Neuronal stem cell (in vitro differentiated cells): ENCODE measurements around the gene DPYSL3.

Source experiments
- DNase-seq: peaks from one replicate; pipeline ENCODE4 v3.0.0-alpha.2; 2013; ENCODE audit warnings: low spot score
- H2AFZ ChIP-seq: one replicate; pipeline ENCODE4 v1.6.1; 2013; ENCODE audit warnings: mild to moderate bottlenecking, low read length, inconsistent platforms
- H2AK5ac ChIP-seq: 2 replicates; pipeline ENCODE4 v1.6.1; 2013; ENCODE audit warnings: low read depth, mild to moderate bottlenecking, inconsistent platforms, low read length, moderate library complexity, mixed read lengths
- H2BK120ac ChIP-seq: 2 replicates; pipeline ENCODE4 v1.6.1; 2013; ENCODE audit warnings: low read depth, mild to moderate bottlenecking, inconsistent platforms, low read length, moderate library complexity, mixed read lengths
- H2BK12ac ChIP-seq: one replicate; pipeline ENCODE4 v1.6.1; 2013; ENCODE audit warnings: low read length, inconsistent platforms
- H2BK15ac ChIP-seq: 2 replicates; pipeline ENCODE4 v1.6.1; 2013; ENCODE audit warnings: mild to moderate bottlenecking, low read length, inconsistent platforms, mixed read lengths
- H2BK5ac ChIP-seq: one replicate; pipeline ENCODE4 v1.6.1; 2013; ENCODE audit warnings: inconsistent platforms, mild to moderate bottlenecking, low read length, moderate library complexity
- H3K14ac ChIP-seq: one replicate; pipeline ENCODE4 v1.6.1; 2013; ENCODE audit warnings: low read length, inconsistent platforms
- H3K18ac ChIP-seq: 2 replicates; pipeline ENCODE4 v1.6.1; 2013; ENCODE audit warnings: low read length, inconsistent platforms
- H3K23ac ChIP-seq: 2 replicates; pipeline ENCODE4 v1.6.1; 2013; ENCODE audit warnings: low read depth, mild to moderate bottlenecking, mixed read lengths, low read length, inconsistent platforms; ENCODE audit not compliant: poor library complexity
- H3K27ac ChIP-seq: replicated peaks from 3 replicates; pipeline ENCODE4 v1.5.1; 2013; ENCODE audit warnings: low read length, inconsistent platforms
- H3K27me3 ChIP-seq, 3 experiments: 2 replicates each; pipeline ENCODE4 v1.6.1; 2013; ENCODE audit warnings: low read length in 3 of 3, mild to moderate bottlenecking in 2 of 3, inconsistent platforms in 1 of 3, low read depth in 1 of 3, mixed read lengths in 1 of 3, moderate library complexity in 1 of 3; ENCODE audit not compliant: control insufficient read depth in 3 of 3, insufficient read depth in 3 of 3
- H3K36me3 ChIP-seq, 2 donors: replicated peaks in 1 of 2; 2 replicates each; pipeline ENCODE4 v1.6.1; 2013; ENCODE audit warnings: low read length in 2 of 2; ENCODE audit not compliant: control insufficient read depth in 2 of 2, insufficient read depth in 2 of 2
- H3K4ac ChIP-seq: 2 replicates; pipeline ENCODE4 v1.6.1; 2013; ENCODE audit warnings: inconsistent platforms, mild to moderate bottlenecking, low read length, moderate library complexity
- H3K4me1 ChIP-seq, 2 donors: 1 replicate in 1 of 2; 2 replicates in 1 of 2; pipeline ENCODE4 v1.6.1; 2013; ENCODE audit warnings: low read length in 2 of 2, low read depth in 1 of 2; ENCODE audit not compliant: control insufficient read depth in 2 of 2, insufficient read depth in 1 of 2
- H3K4me2 ChIP-seq: one replicate; pipeline ENCODE4 v1.6.1; 2013; ENCODE audit warnings: mild to moderate bottlenecking, low read length, inconsistent platforms; ENCODE audit not compliant: insufficient read depth, poor library complexity, severe bottlenecking
- H3K4me3 ChIP-seq, 2 donors: 2 replicates each; pipeline ENCODE4 v1.5.1; 2013; ENCODE audit warnings: low read length in 2 of 2, mild to moderate bottlenecking in 2 of 2, inconsistent platforms in 1 of 2, moderate library complexity in 1 of 2
- H3K79me1 ChIP-seq: one replicate; pipeline ENCODE4 v1.6.1; 2013; ENCODE audit warnings: low read depth, mild to moderate bottlenecking, inconsistent platforms, low read length, moderate library complexity
- H3K9ac ChIP-seq: one replicate; pipeline ENCODE4 v1.6.1; 2013; ENCODE audit warnings: mild to moderate bottlenecking, low read depth, low read length, inconsistent platforms; ENCODE audit not compliant: poor library complexity
- H3K9me3 ChIP-seq, 2 donors: replicated peaks in 1 of 2; 2 replicates each; pipeline versions ENCODE3 to v1.6.1; 2013; ENCODE audit warnings: low read length in 2 of 2, mild to moderate bottlenecking in 2 of 2, inconsistent platforms in 1 of 2, low read depth in 1 of 2, mixed read lengths in 1 of 2, moderate library complexity in 1 of 2; ENCODE audit not compliant: control insufficient read depth in 2 of 2, insufficient read depth in 1 of 2
- H4K8ac ChIP-seq: one replicate; pipeline ENCODE4 v1.6.1; 2013; ENCODE audit warnings: low read depth, mild to moderate bottlenecking, inconsistent platforms, low read length, moderate library complexity
- H4K91ac ChIP-seq: one replicate; pipeline ENCODE4 v1.6.1; 2013; ENCODE audit warnings: low read length, low read depth, mild to moderate bottlenecking, inconsistent platforms; ENCODE audit not compliant: poor library complexity
- WGBS, 2 donors: extraction: QIAGEN DNeasy Blood & Tissue Kit; methylation state at CpG; one replicate each; pipeline ENCODE4 v1.1.7; 2013; ENCODE audit warnings: missing lambda C conversion rate in 2 of 2, mixed read lengths in 1 of 2; ENCODE audit not compliant: insufficient read length in 2 of 2, insufficient replicate concordance in 1 of 2; ENCODE audit errors: extremely low coverage in 2 of 2; 5-methylcytosine and 5-hydroxymethylcytosine counted together

Gene DPYSL3

GRCh38 chr5:147509041-147509709 is 693 bp downstream of the DPYSL3 start:
- Histone ChIP-seq H2AK5ac (peak overlapping the region; percentile 81), H3K27me3 (no peaks in the 10 kb centered on the region), H3K9me3 (peaks cover 0 to 6% of the 10 kb centered on the region in 2 donors), H3K18ac (peak overlapping the region; percentile 100), H2BK12ac (peak overlapping the region; percentile 7), H2BK15ac (peak overlapping the region; percentile 97), H3K14ac (peak overlapping the region; percentile 100), H3K9ac (peak overlapping the region; percentile 100), H3K4ac (peak overlapping the region; percentile 87), H3K4me3 (peak overlapping the region; percentile 89 to 96), H3K36me3 (peaks cover 0 to 19% of the 10 kb centered on the region in 2 donors), H4K8ac (peak overlapping the region; percentile 43), H3K79me1 (peaks cover 3% of the 10 kb centered on the region), H3K27ac (peak overlapping the region; percentile 65), H3K4me1 (peaks cover 4 to 11% of the 10 kb centered on the region in 2 donors), H4K91ac (no peak overlapping the region), H2BK120ac (peak overlapping the region; percentile 83), H3K4me2 (peak overlapping the region; percentile 79), H2BK5ac (peak overlapping the region; percentile 98), H2AFZ (peak overlapping the region; percentile 95), H3K23ac (peak overlapping the region; percentile 80)
- WGBS, 2 donors, result no CpG with 5 or more reads among the region's 50 CpGs
- peak; percentile 29 for DNase-seq

GRCh38 chr5:147508711-147509040 is 1.2 kb downstream of the DPYSL3 start:
- Histone ChIP-seq H3K9ac (peak overlapping the region; percentile 100), H3K4ac (no peak overlapping the region), H3K4me2 (peak overlapping the region; percentile 79), H2AK5ac (no peak overlapping the region), H3K36me3 (peaks cover 0 to 19% of the 10 kb centered on the region in 2 donors), H3K79me1 (peaks cover 3% of the 10 kb centered on the region), H3K9me3 (peaks cover 0 to 6% of the 10 kb centered on the region in 2 donors), H2BK120ac (no peak overlapping the region), H2AFZ (peak overlapping the region; percentile 95), H3K14ac (no peak overlapping the region), H3K4me3 (peak overlapping the region; percentile 89 to 96), H3K18ac (no peak overlapping the region), H4K91ac (no peak overlapping the region), H2BK5ac (no peak overlapping the region), H3K23ac (no peak overlapping the region), H3K27ac (no peak overlapping the region), H3K27me3 (no peaks in the 10 kb centered on the region), H2BK15ac (no peak overlapping the region), H2BK12ac (no peak overlapping the region), H4K8ac (no peak overlapping the region), H3K4me1 (peaks cover 4 to 11% of the 10 kb centered on the region in 2 donors)
- DNase-seq, result no peak
- no CpG with 5 or more reads among the region's 7 CpGs for WGBS, 2 donors

- Histone ChIP-seq H3K27ac (no peak overlapping the region), H2BK15ac (no peak overlapping the region), H2BK5ac (no peak overlapping the region), H2BK12ac (no peak overlapping the region), H4K91ac (no peak overlapping the region), H3K9me3 (peaks cover 0 to 6% of the 10 kb centered on the region in 2 donors), H4K8ac (no peak overlapping the region), H2AK5ac (no peak overlapping the region), H3K18ac (no peak overlapping the region), H3K27me3 (no peaks in the 10 kb centered on the region), H2AFZ (peak overlapping the region; percentile 3), H3K79me1 (peaks cover 3% of the 10 kb centered on the region), H3K9ac (no peak overlapping the region), H3K4me2 (peak overlapping the region; percentile 79), H3K23ac (no peak overlapping the region), H2BK120ac (no peak overlapping the region), H3K4me1 (peaks cover 4 to 11% of the 10 kb centered on the region in 2 donors), H3K36me3 (peaks cover 0 to 29% of the 10 kb centered on the region in 2 donors), H3K4me3 (peak overlapping the region in 1 of 2 donors; percentile 89), H3K14ac (no peak overlapping the region), H3K4ac (no peak overlapping the region)
- WGBS, 2 donors, result no CpG with 5 or more reads among the region's 7 CpGs
- no peak for DNase-seq
Measured at GRCh38 chr5:147507480-147508126, 2.3 kb downstream of the DPYSL3 start.

- Histone ChIP-seq H2BK5ac (no peak overlapping the region), H3K9ac (no peak overlapping the region), H3K14ac (no peak overlapping the region), H4K91ac (no peak overlapping the region), H2BK120ac (no peak overlapping the region), H3K18ac (no peak overlapping the region), H3K79me1 (peaks cover 5% of the 10 kb centered on the region), H4K8ac (no peak overlapping the region), H2AFZ (no peak overlapping the region), H3K9me3 (peaks cover 6 to 22% of the 10 kb centered on the region in 2 donors), H3K27ac (no peak overlapping the region), H3K4me3 (no peak overlapping the region), H3K23ac (no peak overlapping the region), H3K4me1 (peaks cover 0 to 5% of the 10 kb centered on the region in 2 donors), H3K36me3 (peaks cover 2 to 44% of the 10 kb centered on the region in 2 donors), H3K4me2 (no peak overlapping the region), H2BK15ac (no peak overlapping the region), H2BK12ac (no peak overlapping the region), H2AK5ac (no peak overlapping the region), H3K4ac (no peak overlapping the region), H3K27me3 (no peaks in the 10 kb centered on the region)
- no CpG with 5 or more reads among the region's 1 CpG for WGBS, 2 donors
- no peak for DNase-seq
Measured at GRCh38 chr5:147504535-147504934, 5.3 kb downstream of the DPYSL3 start.
